Neural cell (in vitro differentiated cells): Measurements from ENCODE around the gene THAP2. TPM values are rescaled to one million over a fixed set of nuclear protein-coding genes. Genes with fewer than 3 reads are reported as not detected.
A peak's percentile ranks its signal among the peaks of the same experiment; 100 is the strongest.

Source experiments
- H2AFZ ChIP-seq: fragments of 200-600, 300-800 bp; sonication (generic), shearing (Covaris generic); 2 replicates; pipeline ENCODE4 v1.6.0; 2014; ENCODE audit warnings: low read depth, mild to moderate bottlenecking, antibody characterized with exemption, low read length, moderate library complexity
- H3F3A ChIP-seq: fragments of 200-600 bp; shearing (Covaris generic); 2 replicates; pipeline ENCODE4 v1.6.1; 2016; ENCODE audit warnings: mild to moderate bottlenecking, moderate library complexity, mixed read lengths, antibody characterized with exemption, low read length; ENCODE audit not compliant: insufficient read depth, poor library complexity, severe bottlenecking
- H3K27ac ChIP-seq: fragments of 200-600, 300-800 bp; sonication (generic), shearing (Covaris generic); 2 replicates; pipeline ENCODE4 v1.5.1; 2014; ENCODE audit warnings: mild to moderate bottlenecking, low read length, moderate library complexity
- H3K27me3 ChIP-seq: fragments of 300-800, 200-600 bp; sonication (generic), shearing (Covaris generic); 2 replicates; pipeline ENCODE4 v1.6.0; 2014; ENCODE audit warnings: mild to moderate bottlenecking, low read depth, low read length, moderate library complexity; ENCODE audit not compliant: insufficient read depth
- H3K36me3 ChIP-seq: fragments of 300-800, 200-600 bp; sonication (generic), shearing (Covaris generic); 2 replicates; pipeline ENCODE4 v1.5.1; 2014; ENCODE audit warnings: mild to moderate bottlenecking, antibody characterized with exemption, low read length, moderate library complexity; ENCODE audit not compliant: insufficient read depth
- H3K4me2 ChIP-seq: fragments of 300-800, 200-600 bp; sonication (generic), shearing (Covaris generic); 2 replicates; pipeline ENCODE4 v1.6.0; 2014; ENCODE audit warnings: mild to moderate bottlenecking, low read length
- H3K4me3 ChIP-seq: fragments of 300-800, 200-600 bp; sonication (generic), shearing (Covaris generic); 2 replicates; pipeline ENCODE4 v1.5.1; 2014; ENCODE audit warnings: mild to moderate bottlenecking, low read length, moderate library complexity
- H3K79me2 ChIP-seq: fragments of 200-600 bp; shearing (Covaris generic); replicated peaks from 2 replicates; pipeline ENCODE4 v1.6.0; 2014; ENCODE audit warnings: mild to moderate bottlenecking, low read length, moderate library complexity; ENCODE audit not compliant: insufficient read depth
- H3K9ac ChIP-seq: fragments of 300-800, 200-600 bp; sonication (generic), shearing (Covaris generic); 2 replicates; pipeline ENCODE4 v1.6.1; 2016; ENCODE audit warnings: mild to moderate bottlenecking, low read length, mixed read lengths
- H3K9me2 ChIP-seq: fragments of 200-600 bp; shearing (Covaris generic); 2 replicates; pipeline ENCODE4 v1.6.1; 2016; ENCODE audit warnings: mild to moderate bottlenecking, low read length, mixed read lengths; ENCODE audit not compliant: insufficient read depth
- H3K9me3 ChIP-seq: fragments of 200-600, 300-800 bp; sonication (generic), shearing (Covaris generic); 2 replicates; pipeline ENCODE4 v1.6.1; 2016; ENCODE audit warnings: mild to moderate bottlenecking, mixed run types, low read length, moderate library complexity, mixed read lengths
- H4K20me1 ChIP-seq: fragments of 200-600 bp; shearing (Covaris generic); 2 replicates; pipeline ENCODE4 v1.6.1; 2016; ENCODE audit warnings: mild to moderate bottlenecking, mixed run types; ENCODE audit not compliant: insufficient read depth
- EP300 ChIP-seq: fragments of 450-650 bp; conservative IDR thresholded peaks from 2 replicates; pipeline ENCODE4 v1.6.1; 2014; ENCODE audit warnings: antibody characterized with exemption, mild to moderate bottlenecking, moderate library complexity; ENCODE audit not compliant: poor library complexity, severe bottlenecking
- EZH2 ChIP-seq: fragments of 200-600, 300-800 bp; shearing (Covaris generic), sonication (generic); IDR thresholded peaks from 2 replicates; pipeline ENCODE4 v1.6.1; 2014; ENCODE audit warnings: antibody characterized with exemption, low read length, borderline replicate concordance, mild to moderate bottlenecking; ENCODE audit not compliant: insufficient read depth, poor library complexity, severe bottlenecking
- MXI1 ChIP-seq: fragments of 450-650 bp; conservative IDR thresholded peaks from 2 replicates; pipeline ENCODE4 v1.6.1; 2014; ENCODE audit warnings: antibody characterized with exemption, mild to moderate bottlenecking; ENCODE audit not compliant: poor library complexity, severe bottlenecking
- POLR2AphosphoS5 ChIP-seq: IDR thresholded peaks from 2 replicates; pipeline ENCODE4 v1.6.1; 2012
- RAD21 ChIP-seq: fragments of 450-650 bp; conservative IDR thresholded peaks from 2 replicates; pipeline ENCODE4 v1.6.1; 2014; ENCODE audit warnings: antibody characterized with exemption, mild to moderate bottlenecking, moderate library complexity
- SMC3 ChIP-seq: fragments of 450-650 bp; conservative IDR thresholded peaks from 2 replicates; pipeline ENCODE4 v1.6.1; 2014; ENCODE audit warnings: antibody characterized with exemption, mild to moderate bottlenecking, moderate library complexity; ENCODE audit not compliant: poor library complexity
- TAF1 ChIP-seq: IDR thresholded peaks from 2 replicates; pipeline ENCODE4 v1.6.1; 2012; ENCODE audit warnings: low read depth
- polyA plus RNA-seq: library from polyadenylated mRNA; depleted of rRNA; stranded (reverse); fragments of >200 nt; gene quantifications from 2 replicates; pipeline ENCODE4 v1.2.3, GENCODE V29; 2014
- TF ChIP-seq, protein P1 (sequence below): fragments of 450-650 bp; IDR thresholded peaks from 2 replicates; pipeline ENCODE4 v1.5.1; 2014; ENCODE audit warnings: antibody characterized with exemption, mild to moderate bottlenecking, moderate library complexity; ENCODE audit not compliant: poor library complexity, severe bottlenecking
- TF ChIP-seq, protein P2 (sequence below): IDR thresholded peaks from 2 replicates; pipeline ENCODE4 v1.6.1; 2012; ENCODE audit warnings: borderline replicate concordance

THAP2 gene
- polyA plus RNA-seq, 1 donor from 2014 or later, result 15.5 TPM

DNA sequence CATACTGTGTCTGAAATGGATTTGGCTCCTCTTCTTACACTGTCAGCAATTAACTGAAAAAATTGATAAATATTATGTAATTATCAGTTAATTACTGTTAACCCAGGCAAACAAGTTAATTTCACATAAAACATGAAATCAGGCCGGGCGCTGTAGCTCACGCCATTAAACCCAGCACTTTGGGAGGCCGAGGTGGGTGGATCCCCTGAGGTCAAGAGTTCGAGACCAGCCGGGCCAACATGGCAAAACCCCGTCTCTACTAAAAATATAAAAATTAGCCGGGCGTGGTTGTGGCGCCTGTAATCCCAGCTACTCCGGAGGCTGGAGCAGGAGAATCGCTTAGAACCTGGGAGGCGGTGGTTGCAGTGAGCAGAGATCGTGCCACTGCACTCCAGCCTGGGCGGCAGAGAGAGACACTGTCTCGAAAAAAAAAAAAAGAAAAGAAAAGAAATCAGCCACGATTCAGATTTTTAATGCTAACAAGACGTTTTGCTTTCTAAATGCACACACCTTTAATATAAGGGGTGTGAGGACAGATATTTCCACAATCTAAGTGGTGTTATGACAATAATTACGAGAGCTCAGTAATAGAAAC is 21.3 kb downstream of the THAP2 start:
- Histone ChIP-seq H3K36me3 (no peaks in the 10 kb centered on the region), H3K27ac (peak overlapping the region; percentile 89), H3K9me3 (no peaks in the 10 kb centered on the region), H3K4me3 (peak overlapping the region; percentile 90), H3K9me2 (no peaks in the 10 kb centered on the region), H3K4me2 (peak overlapping the region; percentile 71), H3F3A (no peaks in the 10 kb centered on the region), H2AFZ (peak overlapping the region; percentile 94), H3K9ac (peak overlapping the region; percentile 83), H3K27me3 (no peaks in the 10 kb centered on the region), H4K20me1 (no peaks in the 10 kb centered on the region), H3K79me2 (peaks cover 9% of the 10 kb centered on the region)
- TF ChIP-seq MXI1 (no peak), TAF1 (no peak)

DNA sequence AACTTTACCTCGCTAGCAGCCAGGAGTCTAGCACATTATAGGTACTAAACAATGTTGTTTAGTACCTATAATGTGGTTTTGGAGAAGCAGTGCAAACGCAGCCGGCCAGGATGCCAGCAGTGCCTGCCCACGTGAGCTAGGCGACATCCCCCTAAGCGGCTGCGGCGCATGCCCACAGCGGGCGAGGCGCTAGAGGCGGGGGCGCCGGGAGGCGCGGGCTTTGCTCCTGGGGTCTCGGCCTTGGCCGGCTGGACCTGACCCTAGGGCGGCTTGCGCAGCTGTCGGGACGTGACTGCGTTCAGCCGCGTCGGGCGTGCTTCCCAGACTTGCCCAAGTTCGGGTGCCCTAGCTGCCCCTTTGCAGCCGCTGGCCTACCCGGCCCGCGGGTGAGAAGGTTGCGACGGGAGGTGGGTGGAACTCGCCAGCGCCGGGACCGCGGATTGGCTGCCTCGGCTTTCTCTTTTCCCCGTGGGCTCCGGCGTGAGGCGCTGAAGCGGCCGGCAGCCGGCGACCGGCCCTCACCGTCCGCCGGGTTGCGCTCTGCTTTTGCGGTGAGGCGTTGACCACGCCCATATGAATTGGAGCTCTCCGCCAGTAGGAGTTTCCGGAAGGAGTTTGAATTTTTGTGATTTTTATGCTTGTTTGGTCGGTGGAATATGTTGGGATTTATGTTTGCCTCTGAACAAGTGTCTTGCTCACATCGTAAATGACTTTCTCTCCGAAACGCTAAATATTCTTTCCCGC is 22.0 kb downstream of the THAP2 start, which contains the start of gene TMEM19:
Gene TMEM19, plus strand, starts transcription at position 169 of the 744 bp plus-strand sequence. CDS start 599 bp downstream, outside the sequence.
- Histone ChIP-seq H3K9ac (peak within 1 kb of the TSS; percentile 83), H3K27me3 (no peaks in the 10 kb centered on the region), H3K79me2 (peaks cover 9% of the 10 kb centered on the region), H3K27ac (peak within 1 kb of the TSS; percentile 89), H3F3A (no peaks in the 10 kb centered on the region), H3K9me2 (no peaks in the 10 kb centered on the region), H3K4me3 (peak within 1 kb of the TSS; percentile 90), H3K36me3 (no peaks in the 10 kb centered on the region), H4K20me1 (no peaks in the 10 kb centered on the region), H3K9me3 (no peaks in the 10 kb centered on the region), H2AFZ (peak within 1 kb of the TSS; percentile 94), H3K4me2 (peak within 1 kb of the TSS; percentile 90)
- TF ChIP-seq, protein P1, sequence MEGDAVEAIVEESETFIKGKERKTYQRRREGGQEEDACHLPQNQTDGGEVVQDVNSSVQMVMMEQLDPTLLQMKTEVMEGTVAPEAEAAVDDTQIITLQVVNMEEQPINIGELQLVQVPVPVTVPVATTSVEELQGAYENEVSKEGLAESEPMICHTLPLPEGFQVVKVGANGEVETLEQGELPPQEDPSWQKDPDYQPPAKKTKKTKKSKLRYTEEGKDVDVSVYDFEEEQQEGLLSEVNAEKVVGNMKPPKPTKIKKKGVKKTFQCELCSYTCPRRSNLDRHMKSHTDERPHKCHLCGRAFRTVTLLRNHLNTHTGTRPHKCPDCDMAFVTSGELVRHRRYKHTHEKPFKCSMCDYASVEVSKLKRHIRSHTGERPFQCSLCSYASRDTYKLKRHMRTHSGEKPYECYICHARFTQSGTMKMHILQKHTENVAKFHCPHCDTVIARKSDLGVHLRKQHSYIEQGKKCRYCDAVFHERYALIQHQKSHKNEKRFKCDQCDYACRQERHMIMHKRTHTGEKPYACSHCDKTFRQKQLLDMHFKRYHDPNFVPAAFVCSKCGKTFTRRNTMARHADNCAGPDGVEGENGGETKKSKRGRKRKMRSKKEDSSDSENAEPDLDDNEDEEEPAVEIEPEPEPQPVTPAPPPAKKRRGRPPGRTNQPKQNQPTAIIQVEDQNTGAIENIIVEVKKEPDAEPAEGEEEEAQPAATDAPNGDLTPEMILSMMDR, result peak; percentile 63
- TF ChIP-seq EZH2, result no peak
- TF ChIP-seq TAF1, result no peak
- TF ChIP-seq POLR2AphosphoS5, result peak; percentile 82
- TF ChIP-seq, protein P2, sequence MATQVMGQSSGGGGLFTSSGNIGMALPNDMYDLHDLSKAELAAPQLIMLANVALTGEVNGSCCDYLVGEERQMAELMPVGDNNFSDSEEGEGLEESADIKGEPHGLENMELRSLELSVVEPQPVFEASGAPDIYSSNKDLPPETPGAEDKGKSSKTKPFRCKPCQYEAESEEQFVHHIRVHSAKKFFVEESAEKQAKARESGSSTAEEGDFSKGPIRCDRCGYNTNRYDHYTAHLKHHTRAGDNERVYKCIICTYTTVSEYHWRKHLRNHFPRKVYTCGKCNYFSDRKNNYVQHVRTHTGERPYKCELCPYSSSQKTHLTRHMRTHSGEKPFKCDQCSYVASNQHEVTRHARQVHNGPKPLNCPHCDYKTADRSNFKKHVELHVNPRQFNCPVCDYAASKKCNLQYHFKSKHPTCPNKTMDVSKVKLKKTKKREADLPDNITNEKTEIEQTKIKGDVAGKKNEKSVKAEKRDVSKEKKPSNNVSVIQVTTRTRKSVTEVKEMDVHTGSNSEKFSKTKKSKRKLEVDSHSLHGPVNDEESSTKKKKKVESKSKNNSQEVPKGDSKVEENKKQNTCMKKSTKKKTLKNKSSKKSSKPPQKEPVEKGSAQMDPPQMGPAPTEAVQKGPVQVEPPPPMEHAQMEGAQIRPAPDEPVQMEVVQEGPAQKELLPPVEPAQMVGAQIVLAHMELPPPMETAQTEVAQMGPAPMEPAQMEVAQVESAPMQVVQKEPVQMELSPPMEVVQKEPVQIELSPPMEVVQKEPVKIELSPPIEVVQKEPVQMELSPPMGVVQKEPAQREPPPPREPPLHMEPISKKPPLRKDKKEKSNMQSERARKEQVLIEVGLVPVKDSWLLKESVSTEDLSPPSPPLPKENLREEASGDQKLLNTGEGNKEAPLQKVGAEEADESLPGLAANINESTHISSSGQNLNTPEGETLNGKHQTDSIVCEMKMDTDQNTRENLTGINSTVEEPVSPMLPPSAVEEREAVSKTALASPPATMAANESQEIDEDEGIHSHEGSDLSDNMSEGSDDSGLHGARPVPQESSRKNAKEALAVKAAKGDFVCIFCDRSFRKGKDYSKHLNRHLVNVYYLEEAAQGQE, result no peak
- peak; percentile 80 for TF ChIP-seq MXI1
- TF ChIP-seq EP300, result peak; percentile 28
- TF ChIP-seq RAD21, result peak; percentile 37
- peak; percentile 40 for TF ChIP-seq SMC3
